Stimulated activated CD8-positive, alpha-beta memory T cell treated with anti-CD3 and anti-CD28 coated beads, Interleukin-2, amount 100 ng/mL, for 1 hour (primary cell): ENCODE results near the gene SCAMP4.

ENCODE experiments used
- DNase-seq, 2 donors: peaks; one replicate each; pipeline ENCODE4 v3.0.0-alpha.2; 2020; ENCODE audit warnings: low read depth in 2 of 2

Gene SCAMP4

DNA sequence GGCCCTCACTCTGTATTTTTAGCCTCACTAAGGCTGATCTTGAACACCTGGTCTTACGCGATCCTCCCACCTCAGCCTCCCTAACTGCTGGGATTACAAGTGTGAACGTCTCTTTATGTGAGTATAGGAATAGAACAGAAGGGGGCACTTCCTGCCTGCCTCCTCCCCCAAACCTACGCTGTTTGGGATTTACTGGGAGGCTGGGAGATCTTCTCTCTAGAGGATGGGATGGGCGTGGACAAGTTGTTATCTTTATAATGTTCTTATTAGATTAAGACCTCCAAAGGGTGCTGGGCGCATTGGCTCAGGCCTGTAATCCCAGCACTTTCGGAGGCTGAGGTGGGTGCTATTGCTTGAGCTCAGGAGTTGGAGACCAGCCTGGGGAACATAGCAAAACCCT, 32.9 kb downstream of the SCAMP4 start:
- no peak for DNase-seq

DNA sequence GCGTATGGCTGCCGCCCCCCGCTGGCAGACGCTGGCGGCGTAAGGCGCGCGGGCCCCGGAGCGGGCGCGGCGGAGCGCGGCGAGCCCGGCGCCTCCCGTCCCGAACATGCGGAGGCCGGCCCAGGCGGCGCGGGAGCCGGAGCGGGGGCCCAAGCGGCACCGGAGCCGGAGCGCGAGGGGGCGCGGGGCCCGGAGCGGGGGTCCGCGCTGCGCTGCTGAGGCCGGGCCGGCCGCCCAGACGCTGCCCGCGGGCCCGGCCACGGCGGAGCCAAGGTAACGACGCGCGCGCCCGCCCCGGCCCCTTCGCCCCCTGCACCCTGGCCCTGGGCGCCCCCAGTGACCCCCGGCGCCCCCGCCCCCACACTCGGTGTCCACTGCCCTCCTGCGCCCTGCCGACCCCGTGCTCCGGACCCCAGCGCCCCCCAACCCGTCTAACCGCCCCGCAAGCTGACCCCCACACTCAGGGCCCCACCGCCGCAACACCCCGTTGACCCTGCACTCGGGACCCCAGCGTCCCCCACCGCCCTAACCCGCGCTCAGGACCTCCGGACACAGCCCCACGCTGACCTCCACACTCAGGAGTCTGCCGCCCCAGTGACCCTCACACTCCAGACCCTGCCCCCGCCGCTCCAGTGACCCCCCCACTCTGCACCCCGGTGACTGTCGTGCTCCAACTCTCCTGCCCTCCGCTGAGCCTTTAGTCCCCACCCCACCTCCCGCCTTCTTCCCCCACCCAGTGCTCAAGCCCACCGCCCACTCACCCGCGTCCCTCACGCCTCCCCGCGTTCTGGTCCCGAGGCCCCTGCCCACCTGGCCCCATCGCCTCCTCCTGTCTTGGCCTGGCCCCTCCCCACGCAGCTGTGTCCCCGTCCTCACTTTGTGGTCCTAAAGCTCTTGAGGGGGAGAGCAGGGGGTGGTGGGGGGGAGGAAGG, 36.2 kb downstream of the SCAMP4 start, which contains the start of gene CSNK1G2:
TSS of gene CSNK1G2 (plus strand) at position 27 of the 932 bp plus-strand sequence. CDS start 28,601 bp downstream, outside the sequence.
- peak in 1 of 2 donors; percentile 4 for DNase-seq

DNA sequence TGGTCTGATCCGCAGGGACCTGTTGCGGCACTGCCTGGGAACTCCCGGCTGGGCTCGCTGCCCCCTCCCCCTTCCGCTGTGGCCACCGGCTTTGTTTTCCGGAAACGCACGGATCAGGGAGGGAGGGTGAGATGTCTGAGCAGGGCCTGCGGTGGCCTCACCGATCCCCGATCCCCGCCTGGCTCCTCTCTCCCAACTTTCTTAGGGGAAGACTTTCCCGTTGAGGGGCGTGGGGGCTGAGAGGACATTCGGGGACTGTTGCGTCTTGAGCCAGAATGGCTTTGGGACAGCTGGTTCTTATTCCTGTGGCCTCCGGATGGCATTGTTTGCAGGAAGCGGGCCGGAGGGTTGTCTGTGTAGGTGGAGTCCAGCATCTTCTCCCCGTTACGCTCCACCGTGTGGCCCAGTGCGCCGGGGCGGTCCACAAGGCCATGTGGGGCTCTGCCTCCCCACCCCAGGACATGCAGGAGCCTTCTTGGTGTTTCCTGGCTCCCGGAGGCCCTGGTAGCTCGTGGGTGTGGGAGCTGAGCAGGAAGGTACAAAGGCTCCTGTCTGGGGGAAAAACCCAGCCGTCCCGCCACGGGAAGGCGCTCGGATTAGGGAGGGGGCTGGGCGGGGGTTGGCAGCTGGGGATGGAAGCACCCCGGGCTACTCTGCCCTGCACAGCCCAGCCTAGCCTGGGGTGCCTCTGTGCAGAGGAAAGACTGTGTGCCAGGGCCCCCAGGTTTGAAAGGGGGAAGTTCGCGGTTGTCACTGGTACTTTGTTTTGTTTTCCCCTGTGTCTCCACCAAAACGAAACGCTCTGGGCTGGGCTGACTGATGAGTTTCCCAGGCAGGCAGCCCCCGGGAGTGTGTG, 37.1 kb downstream of the SCAMP4 start:
- peak; percentile 60 to 62 for DNase-seq

DNA sequence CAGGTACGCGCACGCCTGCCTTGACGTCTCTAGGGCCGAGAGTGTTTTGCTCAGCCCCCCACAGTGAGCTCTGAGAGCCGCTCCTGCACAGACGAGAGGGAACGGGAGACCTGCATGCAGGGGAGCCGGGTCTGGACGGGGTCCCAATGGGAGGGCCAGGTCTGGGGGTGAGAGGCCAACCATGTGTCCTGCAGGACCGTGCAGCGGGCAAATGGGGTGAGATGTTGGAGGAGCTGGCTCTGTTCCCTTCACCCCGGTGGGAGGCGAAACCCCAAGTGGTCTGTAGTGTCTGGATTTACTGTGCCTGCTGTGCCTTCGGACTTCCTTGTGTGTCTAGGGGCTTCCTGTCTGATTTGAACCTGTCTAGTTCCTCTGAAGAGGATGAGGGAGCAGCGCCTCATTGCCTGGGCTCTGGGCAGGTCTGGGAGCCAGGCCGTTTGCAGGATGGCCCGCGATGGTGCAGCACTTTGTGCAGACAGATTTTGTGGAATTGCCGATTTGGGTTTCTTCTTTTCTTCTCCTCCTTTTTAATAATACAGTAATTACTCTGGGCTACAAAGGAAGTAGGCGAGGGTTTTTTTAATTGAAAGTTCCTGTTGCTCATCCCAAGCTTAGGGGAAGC, 37.8 kb downstream of the SCAMP4 start:
- DNase-seq, result no peak

DNA sequence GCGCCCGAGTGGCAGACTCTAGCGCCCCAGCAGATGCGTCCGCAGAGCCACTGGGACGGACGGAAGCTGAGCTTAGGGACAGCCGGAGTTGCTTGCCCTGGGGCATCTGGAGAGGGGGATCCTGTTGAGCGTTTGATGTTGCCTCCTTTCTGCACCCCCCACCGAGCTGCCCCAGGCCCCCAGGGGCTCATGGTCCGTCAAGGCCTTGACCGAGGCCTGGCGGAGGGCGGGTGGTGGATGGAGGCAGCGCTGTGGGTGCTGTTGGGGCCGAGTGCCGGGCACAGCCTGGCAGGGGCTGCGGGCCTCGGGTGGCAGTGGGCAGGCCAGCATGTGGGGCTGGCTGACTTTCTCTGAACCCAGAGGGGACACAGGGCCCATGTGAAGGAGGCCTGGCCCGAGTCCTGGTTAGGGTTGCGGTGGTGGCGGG, 38.5 kb downstream of the SCAMP4 start:
- no peak for DNase-seq

DNA sequence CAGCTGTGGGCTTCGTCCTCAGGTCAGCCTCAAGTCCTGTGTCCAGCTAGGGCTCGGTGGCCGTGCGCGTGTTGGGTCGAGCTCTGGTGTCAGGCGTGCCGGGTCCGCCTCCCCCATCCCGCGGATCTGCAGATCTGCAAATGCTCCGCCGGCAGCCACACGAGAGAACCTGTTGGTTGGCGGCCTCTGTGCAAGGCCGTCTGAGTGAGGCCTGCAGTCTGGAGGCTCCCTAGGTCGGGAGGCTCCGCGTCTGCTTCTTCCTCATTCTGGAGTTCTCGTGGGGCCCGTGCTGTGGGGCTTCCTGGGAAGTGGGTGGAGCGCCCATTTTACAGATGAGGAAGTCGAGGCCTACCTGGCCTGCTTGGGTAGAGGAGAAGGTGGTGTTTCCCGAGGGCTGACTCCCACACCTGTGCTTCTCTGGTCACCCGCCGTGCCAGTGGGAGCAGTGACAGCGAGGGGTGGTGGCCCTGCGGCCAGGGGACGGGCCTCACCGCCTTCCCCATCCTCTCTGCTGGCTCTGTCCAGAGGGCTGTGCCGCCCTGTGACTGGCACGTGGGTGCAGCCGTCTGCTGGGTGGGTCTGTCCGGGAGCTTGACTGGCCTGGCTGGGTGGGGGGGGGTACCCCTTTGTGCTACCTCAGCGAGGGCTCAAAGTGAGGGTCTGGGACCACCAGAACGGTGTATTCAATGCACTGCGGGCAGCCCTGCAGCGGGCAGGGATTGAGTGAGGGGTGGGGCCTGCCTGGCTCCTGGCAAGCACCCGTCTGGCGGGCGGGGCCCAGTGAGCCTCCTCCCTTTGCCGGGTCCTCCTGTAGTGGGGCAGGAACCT, 39.1 kb downstream of the SCAMP4 start:
- DNase-seq, result no peak

DNA sequence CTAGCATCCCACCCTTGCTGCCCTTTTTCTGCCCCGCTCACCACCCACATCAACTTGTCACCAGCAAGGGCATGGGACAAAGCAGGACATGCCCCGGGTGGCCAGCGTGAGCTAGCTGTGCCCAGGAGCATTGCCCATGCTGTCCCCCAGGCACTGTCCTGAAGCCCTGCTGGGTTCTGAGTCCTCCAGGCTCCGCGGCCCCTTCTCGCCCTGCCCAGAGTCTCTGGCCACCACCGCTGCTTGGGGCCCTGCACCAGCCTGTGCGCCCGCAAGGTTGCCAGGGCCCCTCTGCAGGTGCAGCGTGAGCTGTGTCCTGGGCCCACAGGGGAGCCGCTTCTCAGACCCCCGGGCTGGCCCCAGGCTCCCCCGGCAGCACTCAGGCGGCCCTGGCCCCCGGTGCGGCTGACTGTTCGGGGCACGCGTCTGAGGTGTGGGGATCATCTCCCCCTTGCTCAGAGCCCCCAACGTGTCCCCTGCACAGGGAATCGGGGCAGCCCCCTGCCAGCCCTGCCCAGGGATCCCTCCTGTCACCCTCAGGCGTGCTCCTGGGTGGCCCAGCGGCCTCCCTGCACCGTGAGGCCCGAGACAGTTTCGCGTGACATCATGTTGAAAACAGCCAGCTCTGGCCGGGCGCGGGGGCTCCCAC, 39.8 kb downstream of the SCAMP4 start:
- no peak for DNase-seq

DNA sequence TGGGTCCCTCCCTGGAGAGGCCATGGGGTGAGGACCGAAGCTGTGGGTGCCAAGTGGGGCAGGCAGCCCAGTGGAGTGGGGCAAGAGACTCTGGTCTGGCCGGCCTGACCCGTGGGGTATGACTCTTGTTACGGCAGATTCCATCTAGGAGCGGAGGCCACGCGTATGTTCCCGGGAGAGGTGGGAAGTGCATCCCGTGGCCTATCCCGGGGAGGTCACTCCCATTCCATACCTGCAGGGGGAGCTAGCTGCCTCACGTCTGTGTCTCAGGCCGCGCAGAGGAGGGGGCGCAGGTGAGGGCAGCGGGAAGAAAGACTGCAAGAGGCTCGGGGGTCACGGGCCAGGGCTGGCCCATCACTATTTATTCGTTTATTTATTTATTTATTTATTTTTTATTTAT, 40.7 kb downstream of the SCAMP4 start:
- no peak for DNase-seq

DNA sequence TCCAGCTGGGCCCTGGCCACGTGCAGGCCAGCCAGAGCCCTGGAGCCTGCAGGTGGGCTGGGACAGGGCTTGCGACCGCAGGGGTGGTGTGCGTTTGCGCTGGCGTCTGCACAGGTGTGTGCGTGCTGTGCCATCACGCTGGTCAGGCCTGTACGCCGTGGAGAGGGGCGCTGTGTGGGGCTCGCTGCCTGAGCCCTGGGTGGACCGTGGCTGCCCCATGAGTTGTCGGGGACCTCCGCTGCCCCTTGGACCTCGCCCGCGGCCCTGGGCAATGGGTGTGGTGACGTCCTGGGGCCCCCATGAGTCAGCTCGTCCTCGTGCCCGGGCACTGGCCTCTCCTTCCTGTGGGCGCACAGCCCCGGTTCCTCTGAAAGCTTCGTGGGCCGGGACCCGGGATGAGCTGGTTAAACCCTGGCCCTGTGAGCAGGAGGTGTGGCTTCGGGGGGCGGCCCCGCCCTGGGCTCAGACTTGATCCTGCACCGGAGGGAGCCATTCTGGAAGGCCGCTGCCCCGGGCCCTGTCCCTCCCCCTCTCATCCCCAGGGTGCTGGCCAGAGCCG, 42.5 kb downstream of the SCAMP4 start:
- no peak for DNase-seq

DNA sequence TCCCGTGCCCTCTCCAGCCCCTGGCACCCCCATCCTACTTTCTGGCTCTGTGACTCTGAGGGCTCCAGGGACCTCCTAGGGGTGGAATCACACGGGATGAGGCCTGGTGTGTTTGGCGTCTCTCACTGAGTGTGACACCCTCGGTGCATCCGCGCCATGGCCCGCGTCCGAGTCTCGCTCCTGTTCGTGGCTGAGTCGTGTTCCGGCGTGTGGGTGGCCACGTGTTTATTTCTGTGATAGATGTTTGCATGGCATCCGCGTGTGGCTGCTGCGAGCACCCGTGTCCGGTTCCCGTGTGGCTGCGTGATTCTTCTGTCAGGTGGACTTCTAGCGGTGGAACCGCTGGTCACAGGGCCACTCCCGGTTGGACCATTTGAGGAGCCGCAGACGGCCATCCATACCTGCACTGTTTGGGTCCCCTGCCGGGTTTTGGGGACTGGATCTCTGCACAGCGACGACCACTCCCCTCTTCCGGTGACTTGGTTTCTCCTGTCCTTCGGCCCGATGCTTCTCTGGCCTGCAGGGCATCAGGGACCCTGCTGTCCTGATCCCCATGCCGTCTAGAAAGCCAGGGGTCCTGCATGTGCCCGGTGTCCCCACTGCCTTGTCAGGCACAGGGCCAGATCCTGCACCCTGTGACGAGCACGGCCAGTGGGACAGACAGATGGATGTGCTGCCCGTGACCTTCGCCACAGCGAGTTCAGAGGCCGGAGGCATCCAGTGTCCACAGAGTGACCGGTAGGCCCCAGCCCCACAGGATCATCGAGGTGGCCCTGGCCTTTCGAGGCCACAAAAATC, 44.3 kb downstream of the SCAMP4 start:
- DNase-seq, result no peak

DNA sequence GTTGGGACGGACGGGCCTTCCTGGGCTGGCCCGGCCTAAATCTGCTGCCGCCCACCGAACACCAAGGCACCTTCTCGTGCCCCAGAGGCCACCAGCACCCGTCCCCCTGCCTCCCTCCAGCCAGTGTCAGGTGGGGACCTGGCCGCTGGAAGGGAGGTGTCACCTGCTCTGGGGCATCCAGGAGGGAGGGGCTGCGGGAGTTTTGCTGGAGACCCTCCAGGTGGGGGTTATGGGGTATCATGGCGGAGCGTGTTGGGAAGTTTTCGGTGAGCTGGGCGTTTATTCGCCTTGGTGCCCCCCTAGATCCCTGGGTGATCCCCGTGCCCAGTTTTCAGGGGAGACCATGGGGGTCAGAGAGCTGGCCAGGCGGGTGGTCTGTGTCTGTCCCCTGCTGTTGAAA, 45.4 kb downstream of the SCAMP4 start:
- DNase-seq, result no peak

DNA sequence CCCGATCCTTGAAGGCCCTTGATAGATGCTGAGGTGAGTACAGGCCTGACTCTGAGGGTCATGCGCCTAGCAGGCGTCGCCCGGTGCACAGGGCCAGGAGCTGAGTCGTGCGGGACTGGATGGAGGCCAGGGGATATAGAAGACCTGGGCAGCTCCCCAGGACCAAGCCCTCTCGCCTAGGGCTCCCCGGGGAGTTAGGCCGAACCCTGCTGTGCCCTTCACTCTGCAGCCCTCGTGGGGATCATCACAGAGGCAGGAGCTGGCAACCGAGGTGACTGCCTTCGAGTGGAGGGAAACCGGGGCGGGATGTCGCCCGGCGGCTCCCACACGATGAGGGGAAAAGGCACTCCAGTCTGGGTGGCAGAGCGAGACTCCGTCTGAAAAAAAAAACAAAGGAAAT, 47.4 kb downstream of the SCAMP4 start:
- DNase-seq, result no peak

DNA sequence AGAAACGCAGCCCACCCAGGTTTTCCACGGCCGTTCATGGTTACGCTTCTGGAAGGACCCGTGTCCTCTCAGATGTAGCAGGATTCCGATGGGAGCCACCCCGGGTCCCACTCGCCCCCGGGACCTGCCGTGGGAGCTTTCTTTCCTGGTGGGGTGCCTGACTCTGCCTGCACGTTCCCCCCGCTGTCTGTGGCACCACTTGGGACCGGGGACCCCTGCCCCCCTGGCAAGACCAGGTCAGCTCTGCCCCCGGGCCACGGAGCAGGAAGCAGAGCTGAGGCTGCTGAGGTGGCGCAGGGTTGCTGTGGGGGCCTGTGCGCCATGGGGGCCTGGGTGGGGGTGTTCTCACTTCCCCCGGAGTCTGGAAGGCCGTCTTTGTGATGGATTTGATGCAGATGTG, 47.8 kb downstream of the SCAMP4 start:
- DNase-seq, result no peak

DNA sequence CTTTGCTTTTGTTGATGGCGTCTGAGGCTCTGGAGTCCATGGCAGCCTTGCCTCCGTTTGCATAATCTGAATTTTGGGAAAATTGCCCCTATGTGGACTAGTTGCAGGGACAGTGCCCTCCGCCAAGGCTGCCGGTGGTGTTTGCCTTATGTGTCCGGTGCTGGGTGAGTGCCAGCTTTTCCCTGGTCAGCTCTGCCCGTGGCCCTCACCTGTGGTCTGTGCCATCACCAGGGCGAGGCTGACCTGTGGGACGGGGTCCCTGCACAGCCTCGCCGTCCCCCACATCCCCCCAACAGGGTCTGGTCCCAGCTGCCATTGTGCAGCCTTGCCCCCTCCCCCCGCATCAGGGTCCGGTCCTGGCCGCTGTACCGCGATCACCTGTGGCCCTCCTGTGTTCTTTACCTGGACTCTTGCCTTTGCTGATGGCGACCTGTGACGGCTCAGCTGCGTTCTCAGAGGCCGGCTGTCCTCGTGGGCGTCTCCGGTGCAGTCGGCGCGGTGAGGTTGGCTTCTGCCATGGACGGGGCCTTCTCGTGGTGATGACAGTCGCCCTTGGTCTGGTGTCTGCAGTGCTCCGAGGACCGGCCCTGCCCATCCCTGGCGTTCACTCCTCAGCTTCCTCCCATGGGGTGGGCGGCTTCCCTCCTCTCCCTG, 48.4 kb downstream of the SCAMP4 start:
- no peak for DNase-seq

DNA sequence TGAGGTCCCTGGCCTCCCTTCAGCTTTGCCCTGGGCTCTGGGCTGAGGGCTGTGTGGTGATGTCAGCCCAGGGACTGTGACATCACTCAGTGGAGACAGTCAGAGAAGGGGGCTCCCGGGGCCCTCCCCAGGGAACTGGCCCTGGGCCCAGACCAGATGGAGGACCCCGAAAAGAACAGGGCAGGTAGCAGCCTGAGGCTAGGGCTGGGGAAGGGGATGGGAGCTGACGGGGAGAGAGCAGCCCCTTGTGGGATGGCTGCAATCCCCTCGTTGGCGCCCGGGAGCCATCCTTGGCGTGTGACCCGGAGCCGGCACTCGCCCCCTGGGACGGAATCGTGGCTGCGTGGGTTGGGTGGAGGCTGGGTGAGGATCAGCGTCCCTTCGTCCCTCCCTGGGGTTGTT, 49.3 kb downstream of the SCAMP4 start:
- DNase-seq, result no peak

DNA sequence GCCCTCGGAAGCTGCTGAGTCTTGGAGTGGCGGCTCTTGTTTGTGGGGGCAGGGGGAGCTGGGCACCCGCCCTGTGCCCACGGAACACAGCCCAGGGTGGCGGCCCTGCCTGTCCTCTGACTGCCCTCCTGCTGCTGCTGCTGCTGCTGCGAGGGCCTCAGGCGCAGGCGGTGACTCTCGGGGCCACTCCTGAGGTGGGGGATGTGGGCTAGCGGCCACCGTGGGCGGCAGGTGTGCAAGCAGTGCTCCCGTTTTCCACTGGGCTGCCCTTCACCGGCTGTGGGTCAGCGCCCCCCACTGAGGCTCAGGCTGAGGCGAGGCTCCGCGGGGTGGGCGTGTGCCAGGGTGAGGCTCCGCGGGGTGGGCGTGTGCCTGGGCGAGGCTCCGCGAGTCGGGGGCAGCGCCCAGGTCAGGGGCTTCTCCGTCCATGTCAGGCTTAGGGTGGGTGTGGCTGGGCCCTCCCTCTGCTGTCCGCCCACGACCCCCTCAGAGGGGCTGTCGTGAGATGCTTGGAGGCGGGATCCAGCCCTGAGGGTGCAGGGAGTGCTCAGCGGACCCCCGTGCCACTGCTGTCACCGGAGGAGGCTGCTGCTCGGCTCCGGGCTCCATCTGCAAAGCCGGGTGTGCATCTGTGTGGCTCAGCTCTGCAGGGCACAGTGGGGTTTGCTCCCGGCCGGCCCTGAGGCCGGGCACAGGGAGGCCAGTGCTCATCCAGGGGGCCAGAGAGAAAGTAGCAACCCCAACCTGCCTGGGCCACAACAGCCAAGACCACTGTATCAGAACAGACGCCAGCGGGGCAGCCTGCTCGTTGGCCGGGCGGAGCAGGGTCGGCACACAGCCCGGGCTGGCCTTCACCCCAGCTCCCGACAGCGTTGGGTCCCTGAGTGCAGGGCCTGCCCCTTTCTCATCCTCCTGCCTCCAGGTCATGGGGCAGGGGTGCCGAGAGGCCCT, 50.2 kb downstream of the SCAMP4 start:
- DNase-seq, result no peak

DNA sequence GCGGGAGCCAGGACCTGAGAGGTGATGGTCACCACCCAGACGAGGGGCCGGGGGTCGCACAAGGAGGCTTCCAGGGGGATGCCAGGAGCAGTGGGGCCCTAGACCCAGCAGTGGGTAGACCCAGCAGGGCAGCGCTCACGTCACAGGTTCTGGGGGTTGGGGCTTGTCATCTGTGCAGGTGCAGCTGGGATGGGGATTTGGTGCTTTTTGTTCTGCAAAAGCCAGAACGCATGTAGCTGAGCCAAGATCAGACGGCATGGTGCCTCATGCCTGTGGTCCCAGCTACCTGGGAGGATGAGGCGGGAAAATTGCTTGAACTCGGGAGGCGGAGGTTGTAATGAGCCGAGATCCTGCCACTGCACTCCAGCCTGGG, 50.9 kb downstream of the SCAMP4 start:
- DNase-seq, result no peak
